Superior temporal gyrus (tissue), 1 donor: Measurements from ENCODE around the gene DAPK2.

Source experiments
- DNase-seq: peaks from one replicate; pipeline ENCODE4 v3.0.0-alpha.2; 2016; ENCODE audit errors: extremely low spot score

Gene DAPK2

DNA sequence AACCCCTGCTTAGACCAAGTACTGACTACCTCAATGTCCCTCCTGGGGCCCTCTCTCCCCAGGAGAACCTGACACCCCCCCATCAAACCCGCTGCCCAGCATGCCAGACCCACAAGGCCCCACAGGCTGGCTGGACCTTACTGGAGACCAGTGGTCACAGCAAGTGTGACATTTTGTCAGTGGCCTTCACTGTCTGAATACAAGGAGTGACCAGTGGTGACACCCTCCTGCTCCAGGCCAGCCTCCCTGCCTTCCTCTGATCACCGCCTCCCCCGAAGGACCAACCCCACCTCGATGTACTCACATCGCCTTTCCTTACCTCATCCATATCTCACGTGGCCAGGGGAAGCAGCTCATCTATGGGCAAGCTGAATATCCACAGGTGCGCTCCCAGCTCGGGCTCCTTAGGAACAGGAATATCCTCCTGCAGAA lies 150.5 kb downstream of the DAPK2 start:
- DNase-seq = no peak

DNA sequence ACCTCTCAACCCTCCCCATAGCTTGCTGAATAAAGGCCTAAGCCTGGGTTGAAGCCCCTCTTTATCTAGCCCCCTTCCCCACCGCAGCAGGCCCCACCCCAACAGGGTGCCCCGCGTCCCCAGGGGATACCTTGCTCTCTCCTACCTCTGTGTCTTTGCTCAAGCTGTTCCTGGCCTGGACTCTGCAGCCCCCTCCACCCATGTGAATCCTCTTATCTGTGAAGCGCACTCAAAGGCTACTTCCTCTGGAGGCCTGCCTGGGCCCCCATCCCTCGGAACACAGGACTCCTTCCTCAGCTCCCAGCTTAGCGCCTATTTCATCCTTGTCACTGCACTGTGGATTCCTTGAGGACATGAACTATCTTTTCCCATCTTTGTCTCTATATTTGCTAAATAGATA lies 151.1 kb downstream of the DAPK2 start:
- DNase-seq = no peak

DNA sequence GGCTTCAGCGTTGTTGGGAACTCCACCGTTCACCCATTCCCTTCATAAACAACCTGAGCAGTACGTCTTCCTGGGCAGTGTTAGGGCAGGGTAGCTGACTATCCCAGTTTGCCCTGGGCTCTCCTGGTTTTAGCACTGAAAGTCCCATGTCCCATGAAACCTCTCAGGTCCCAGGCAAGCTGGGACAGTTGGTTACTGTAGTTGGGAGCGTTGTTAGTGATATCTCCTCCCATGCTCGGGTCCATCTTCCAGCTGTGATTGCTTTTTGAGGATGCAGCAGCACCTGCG lies 151.7 kb downstream of the DAPK2 start:
- no peak for DNase-seq

DNA sequence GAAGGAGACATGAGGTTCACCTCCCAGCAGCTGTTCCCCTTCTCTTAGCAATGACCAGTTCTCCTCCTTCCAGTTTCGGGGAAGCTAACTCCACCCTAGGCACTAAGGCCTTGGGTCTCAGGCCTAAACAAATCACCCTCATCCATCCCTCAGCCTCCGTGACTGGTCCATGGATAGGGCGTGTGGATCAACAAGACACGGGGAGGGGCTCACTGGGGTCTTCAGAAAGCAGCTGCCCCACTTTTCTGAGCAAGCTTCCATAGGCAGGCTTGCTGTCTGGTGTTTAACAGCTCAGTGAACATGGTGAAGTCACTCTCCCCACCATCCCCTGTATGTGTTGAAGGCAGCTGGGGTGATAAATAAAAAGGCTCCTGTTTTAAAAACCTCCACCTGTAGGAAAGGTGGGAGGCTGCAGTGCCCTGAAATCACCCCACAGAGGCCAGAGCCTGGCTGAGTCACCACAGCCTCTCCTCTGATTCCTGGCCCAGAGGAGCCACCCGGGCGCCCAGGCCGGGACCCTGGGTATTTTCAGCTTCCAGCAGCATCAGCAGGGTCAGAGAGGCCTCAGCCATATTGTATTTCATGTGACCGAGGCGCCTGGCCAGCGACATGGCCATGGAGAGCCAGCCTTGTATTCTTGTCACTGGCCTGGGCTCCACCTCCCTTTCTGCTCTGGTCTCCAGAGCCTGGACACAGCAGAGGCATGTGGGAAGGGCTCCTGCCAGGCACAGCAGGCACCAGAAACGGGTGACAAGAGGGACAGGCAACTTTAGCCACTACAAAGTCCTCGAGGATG lies 152.2 kb downstream of the DAPK2 start:
- DNase-seq = no peak

DNA sequence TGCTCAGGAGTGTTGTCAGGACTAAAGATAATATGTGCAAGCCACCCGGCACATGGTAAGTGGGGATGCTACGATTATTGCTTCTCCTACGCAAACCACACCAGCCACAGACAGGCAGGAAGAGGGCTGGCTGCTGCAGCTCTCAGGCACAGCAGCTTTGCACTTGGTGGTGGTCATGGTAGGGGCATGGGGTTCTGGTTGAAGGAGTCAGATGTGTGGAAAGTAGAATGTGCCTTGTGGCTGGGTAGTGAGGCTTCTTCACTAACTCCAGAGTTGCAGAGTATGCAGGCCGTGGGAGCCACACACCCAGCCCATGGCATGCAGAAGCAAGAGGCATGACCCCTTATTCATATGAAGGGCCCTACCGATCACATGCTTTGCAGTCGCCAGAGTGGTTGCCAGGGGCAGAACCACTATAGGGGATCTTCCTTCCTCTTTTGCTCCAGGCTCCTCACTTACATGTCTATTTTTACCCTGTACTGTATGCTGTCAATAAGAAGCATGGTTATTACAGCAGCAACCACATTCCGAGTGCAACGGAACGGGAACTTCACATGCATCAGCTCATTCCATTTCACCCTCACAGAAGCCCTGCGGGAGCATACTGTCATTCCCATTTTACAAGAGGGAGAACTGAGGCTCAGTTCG lies 153.4 kb downstream of the DAPK2 start:
- no peak for DNase-seq

DNA sequence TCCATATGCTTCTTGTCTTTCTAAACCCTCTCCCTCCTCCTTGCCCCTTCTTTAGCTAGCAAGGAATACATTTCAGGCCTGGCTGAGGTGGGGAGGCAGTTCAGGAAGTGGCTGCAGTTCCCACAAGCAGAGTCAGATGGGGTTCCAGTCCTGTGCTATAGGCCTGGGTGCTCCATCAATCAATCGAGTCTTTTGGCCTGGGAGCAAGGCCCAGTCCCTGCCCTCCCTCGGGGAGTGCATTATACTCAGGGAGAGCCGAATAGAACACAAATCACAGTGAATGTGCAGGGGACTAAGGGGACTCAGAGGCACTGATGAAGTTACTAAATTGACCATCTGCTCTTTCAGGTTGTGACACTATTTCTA lies 154.5 kb downstream of the DAPK2 start:
- DNase-seq = no peak

DNA sequence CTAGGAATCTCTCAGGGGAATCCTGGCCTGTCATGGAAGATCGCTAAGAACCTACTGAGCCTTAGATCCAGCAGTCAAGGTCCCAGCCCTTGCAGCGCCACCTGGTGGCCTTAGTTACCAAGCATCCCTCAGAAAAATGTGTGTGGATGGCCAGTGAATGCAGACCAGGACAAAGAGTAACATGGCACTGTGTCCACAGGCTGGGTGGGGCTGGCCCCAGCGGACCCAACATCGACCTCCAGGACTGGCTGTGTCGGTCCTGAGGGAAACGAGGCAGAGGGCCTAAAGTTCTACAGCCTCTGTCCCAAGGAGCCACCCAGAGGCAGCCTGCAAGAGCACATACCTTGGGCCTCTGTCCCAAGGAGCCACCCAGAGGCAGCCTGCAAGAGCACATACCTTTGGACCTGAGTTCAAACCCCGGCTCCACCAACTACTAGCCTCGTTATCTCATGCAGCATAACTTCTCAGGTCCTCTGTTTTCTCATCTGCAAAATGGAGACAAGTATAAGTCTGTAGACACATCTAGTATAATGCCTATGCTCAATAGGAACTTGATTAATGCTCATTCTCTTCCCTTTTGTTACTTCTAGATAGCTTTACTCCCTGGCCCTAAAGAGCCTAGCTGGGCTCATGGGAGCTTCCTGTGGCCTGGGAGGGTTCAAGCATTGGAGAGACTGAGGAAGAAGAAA lies 155.1 kb downstream of the DAPK2 start:
- DNase-seq = peak; percentile 94

DNA sequence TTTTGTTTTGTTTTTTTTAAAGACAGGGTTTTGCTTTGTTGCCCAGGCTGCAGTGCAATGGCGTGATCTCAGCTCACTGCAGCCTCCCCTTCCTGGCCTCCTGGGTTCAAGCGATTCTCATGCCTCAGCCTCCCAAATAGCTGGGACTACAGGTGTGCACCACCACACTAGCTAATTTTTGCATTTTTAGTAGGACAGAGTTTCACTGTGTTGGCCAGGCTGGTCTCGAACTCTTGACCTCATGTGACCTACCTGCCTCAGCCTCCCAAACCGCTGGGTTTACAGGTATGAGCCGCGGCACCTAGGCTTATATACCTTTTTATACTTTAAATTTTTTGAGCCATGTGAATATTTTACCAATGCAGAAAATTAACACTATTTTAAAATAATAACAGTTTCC lies 155.7 kb downstream of the DAPK2 start:
- DNase-seq = no peak

DNA sequence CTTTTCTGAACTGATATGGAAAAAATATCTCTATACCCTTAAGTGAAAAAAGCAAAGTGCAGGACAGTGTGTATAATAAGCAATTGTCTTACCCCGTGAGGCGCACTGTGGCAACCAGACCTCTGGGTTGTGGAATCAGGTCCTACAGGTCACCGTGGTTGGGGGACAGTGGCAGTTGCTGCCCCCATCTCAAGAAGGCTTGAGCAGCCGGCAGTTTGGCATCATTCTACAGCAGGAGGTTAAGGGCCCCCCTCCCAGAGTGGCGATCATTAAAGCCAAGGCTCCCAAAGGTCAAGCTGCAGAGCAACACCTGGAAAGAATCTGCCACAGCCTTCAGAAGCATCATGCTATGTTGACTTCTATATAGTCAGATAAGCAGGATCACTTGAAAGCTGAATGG lies 156.5 kb downstream of the DAPK2 start:
- no peak for DNase-seq

DNA sequence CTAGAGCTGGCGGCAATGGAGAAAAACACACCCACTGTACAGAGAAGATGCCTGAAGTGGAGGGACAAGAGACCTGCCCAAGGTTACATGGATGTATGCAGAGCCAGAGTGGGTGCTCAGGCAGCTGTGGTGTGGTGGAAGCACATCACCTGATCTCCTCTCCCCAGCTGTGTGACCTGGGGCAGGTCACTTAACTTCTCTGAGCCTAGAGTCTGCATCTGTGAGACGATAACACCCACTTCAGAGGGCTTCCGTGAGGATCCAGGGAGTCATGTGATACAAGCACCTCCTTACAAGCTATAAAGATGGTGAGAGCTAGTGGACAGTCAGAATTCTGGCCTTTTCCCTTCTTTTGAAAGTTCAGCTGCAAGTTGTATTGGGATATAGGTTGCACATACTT lies 157.5 kb downstream of the DAPK2 start:
- no peak for DNase-seq

DNA sequence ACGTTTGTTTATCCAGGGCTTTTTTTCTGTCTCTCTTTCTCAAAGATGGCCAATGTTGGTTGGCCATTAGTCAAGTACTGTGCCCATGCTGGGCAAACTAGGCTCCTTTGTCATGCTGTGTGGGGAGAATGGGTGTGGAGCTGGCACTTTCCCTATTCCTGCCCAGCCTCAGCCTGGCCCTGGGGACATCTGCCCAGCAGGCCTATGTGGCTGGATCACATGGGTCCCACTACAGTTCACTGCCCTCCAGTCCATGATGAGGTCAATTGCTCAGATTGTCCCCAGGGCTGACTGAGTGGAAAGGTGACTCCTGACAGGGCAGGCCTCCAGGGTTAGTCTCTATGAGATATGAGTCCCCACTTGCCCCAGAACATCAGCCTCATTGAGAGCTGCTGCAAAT lies 158.1 kb downstream of the DAPK2 start:
- peak; percentile 79 for DNase-seq

DNA sequence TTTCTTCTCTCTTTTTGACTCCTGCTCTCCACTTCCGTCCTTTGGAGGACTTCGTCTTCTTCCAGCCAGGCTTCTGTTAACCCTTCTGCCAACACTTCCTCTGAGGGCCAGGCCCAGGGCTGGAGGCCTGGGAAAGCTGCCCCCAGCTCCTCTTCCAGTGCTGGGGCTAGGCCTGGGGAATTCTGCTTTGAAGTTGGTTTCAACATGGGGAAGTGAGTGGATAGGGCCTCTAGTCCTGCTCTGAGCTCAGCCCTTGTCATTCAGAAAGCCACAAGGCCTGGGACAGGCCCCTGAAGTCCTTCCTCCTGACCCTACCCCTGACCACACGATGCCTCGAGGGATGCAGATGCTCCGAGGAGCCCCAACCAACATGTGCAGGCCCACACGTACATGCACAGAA lies 158.7 kb downstream of the DAPK2 start:
- no peak for DNase-seq

DNA sequence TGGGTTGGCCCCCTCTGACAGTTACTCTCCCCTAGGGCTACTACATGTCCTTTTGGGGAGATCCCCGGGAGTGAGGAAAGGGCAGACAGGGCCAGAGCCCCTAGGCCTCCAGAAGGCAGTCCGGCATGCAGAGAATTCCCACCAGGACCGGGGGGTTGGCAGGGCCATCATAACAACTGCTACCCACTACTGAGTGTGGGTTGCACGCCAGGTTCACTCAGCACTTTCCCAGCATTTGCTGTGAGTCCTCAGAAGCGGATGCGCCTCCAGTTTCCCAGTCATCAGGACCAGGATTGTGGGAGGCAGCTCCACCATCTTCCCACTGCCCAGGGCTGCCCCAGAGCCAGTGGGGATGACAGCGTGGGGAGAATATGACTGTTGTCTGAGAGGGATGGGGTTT lies 161.3 kb downstream of the DAPK2 start:
- DNase-seq = no peak

DNA sequence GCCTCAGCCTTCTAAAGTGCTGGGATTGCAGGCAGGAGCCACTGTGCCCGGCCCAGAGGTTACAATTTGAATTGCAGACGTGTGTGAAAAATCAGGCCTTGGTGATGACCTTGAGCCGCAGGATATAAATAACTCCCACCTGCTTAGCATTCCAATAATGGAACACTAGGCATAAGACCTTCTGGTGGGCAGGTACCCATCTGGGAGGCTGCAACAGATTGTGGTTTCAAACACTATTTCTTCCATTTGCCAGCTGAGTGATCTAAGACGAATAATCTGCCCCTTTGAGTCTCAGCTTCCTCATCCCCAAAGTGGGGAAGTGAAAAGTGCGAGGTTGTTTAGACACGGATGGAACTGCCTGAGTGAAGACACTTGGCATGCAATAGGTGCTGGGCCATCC lies 164.9 kb downstream of the DAPK2 start:
- no peak for DNase-seq

DNA sequence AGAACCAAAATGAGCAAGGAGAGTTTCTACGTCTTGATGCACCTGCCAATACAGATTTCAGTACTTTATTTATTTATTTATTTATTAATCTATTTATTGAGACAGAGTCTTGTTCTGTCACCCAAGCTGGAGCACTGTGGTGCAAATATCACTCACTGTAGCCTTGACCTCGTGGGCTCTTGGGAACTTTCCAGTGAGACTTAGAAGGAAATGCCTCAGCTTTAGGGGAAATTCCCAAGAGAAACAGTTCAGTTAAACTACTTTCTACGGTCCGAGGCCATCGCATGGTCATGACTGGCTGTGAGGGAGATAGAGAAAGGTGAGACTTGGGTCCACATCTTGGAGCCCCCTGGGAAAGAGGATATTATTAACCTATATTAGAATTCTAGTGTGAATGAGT lies 165.5 kb downstream of the DAPK2 start:
- no peak for DNase-seq

DNA sequence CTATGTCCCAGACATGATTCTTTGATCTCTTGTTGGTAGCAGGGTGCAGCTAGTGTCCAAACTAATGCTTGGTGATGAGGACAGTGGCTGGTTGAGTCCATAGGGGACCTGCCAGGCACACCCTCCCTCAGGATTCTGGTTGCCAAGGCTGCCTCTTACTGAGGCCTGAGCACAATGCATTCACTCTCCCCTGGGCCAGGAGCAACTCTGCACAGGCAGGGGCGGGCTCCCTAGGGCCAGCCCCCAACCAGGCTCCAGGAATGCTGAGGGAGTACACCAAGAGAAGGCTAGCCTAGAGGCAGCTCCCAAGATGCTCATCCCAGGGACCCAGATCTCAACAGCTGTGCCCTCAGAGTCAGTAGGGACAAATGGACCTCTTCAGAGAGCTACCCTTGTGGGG lies 166.3 kb downstream of the DAPK2 start:
- DNase-seq = no peak

DNA sequence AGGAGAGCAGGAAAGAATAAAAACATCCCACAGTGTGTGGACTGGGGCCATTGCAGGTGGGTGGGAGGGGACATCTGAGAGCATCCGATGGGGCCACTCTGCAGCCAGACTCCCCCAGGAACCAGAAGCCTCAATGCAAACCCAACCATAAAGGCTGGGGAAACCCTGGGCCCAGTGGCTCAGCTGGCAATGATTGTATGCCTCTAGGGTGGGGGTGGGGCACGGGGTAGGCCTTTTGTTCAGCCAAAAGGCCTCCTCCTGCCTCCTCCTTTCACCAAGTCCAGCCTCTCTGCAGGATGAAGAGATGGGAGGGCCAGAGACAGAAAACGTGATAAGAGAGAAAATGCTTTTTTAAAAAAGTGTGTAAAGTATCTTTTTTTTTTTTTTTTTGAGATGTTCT lies 167.1 kb downstream of the DAPK2 start:
- no peak for DNase-seq

DNA sequence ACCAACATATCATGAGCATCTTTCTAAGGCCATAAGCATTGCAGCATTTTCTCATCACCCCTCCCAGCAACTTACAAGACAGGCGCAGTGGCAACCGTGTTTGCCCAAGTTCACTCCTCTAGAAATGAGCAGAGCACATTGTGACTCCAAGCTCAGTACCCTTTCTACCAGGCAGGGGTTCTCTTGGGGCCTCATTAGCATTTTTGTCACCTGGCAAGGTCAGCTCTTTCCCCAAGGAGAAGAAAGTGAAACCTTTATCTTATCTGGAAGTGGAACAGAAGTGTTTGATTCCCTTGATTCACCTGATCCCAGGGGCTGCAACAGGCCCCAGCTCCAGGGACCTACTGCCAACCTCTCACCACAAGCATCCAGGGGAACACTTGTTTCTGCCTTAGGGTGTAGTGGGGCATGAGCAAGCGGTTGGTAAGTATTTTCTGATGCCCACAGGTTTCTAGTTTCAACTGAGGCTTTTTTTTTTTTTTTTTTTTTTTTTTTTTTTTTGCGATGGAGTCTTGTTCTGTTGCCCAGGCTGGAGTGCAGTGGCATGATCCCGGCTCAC lies 168.5 kb downstream of the DAPK2 start:
- no peak for DNase-seq

DNA sequence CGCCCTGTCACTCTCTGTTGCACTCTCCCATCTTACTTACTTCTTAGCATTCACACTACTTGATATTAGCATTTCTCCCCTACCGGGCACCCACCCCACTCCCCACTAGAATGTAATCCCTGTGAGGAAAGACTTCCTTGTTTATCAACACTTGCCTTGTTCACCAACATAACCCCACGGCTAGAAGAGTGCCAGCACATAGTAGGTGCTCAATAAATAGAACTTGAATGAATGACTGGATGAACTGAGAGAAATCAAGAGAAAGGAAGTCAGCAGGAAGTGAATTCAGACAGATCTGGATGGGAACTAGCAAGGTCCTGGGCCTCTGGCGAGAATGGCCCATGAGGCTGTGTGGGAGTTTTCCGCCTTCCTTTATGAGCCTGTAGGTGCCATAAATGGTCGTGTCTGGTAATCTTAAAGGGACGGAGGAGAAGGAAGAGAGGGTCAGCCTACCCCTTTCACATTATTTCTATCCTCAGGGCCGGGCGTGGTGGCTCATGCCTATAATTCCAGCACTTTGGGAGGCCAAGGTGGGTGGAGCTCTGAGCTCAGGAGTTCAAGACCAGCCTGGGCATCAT lies 170.1 kb downstream of the DAPK2 start:
- no peak for DNase-seq

DNA sequence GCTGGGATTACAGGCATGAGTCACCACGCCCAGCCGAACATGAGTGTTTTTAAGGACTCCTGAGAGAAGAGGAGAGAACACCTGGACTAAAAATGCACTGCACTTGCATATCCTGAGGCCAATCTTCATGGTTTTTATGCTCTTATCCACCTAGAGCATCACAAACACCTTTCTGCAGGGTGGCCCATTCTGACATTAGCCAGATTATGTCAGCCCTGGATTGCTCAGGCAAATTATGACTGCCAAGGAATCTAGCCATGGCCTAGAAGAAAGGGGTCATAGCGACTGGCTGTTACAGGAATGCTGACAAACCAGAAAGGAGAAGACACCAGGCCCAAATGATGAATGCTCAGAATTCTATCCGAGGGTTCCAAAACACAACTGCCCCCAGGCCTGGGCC lies 171.7 kb downstream of the DAPK2 start:
- DNase-seq = no peak

DNA sequence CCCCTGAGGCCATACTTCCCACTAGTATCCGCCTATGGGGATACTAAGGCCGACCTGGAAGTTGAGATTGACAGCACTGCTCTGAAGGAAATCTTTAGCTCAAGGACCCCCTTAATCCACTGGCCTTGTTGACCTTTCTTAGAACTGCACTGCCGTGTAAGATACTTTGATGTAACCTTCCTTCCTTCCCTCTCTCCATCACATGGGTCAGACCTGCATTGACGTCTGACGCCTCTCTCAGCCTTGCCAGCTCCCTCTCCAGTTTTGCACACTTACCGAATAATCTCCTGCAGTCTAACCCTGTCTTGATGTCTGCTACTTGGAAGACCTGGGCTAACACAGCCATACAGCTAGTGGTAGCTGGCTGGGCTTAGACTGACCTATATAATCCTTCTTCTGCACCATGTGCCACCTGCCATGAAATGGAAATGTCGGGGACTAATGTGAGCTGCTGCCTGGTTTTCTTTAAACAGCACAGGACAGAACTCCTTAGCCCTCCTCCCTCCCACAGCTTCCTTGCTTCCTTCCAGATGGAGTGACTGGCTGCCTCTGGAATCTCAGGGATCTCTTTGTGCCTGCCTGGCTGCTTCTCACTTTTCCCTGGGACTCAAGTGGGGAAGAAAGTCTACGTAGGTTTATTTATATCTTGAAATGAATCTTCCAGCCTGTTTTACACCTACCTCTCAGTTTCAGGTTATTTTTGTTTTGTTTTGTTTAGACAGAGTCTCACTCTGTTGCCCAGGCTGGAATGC lies 173.3 kb downstream of the DAPK2 start:
- peak; percentile 37 for DNase-seq
